Neural progenitor cell (in vitro differentiated cells): ENCODE results near the gene NEK8.

ENCODE experiments used
- CTCF ChIP-seq: fragments of 200-600 bp; sonication (generic); IDR thresholded peaks from 2 replicates; pipeline ENCODE4 v1.5.1; 2017; ENCODE audit warnings: antibody characterized with exemption, mild to moderate bottlenecking
- EZH2 ChIP-seq: fragments of 200-600 bp; sonication (generic); IDR thresholded peaks from 2 replicates; pipeline ENCODE4 v1.6.1; 2017; ENCODE audit warnings: antibody characterized with exemption, mild to moderate bottlenecking, moderate library complexity

GRCh38 chr17:28717578-28718332, 10.8 kb upstream of the NEK8 start, which contains the start of gene RAB34:
- TF ChIP-seq CTCF, result peak; percentile 63
- no peak for TF ChIP-seq EZH2
